Loucy (cell line): ENCODE measurements around the gene KDM4B.

Experiments
- H2AFZ ChIP-seq: fragments of 200-600 bp; sonication (generic); 2 replicates; pipeline ENCODE4 v1.6.0; 2016; ENCODE audit warnings: antibody characterized with exemption, mild to moderate bottlenecking, low read length, moderate library complexity
- H3F3A ChIP-seq: fragments of 200-600 bp; 2 replicates; pipeline ENCODE4 v1.6.0; 2016; ENCODE audit warnings: antibody characterized with exemption, low read depth, mild to moderate bottlenecking
- H3K27me3 ChIP-seq: fragments of 200-600 bp; sonication (generic); 2 replicates; pipeline ENCODE4 v1.6.1; 2014; ENCODE audit warnings: low read length, mild to moderate bottlenecking; ENCODE audit not compliant: insufficient read depth, poor library complexity, severe bottlenecking
- H3K36me3 ChIP-seq: fragments of 200-600 bp; sonication (generic); 2 replicates; pipeline ENCODE4 v1.6.1; 2016; ENCODE audit warnings: low read length; ENCODE audit not compliant: insufficient read depth
- H3K4me1 ChIP-seq: fragments of 200-600 bp; sonication (generic); 2 replicates; pipeline ENCODE4 v1.5.1; 2014; ENCODE audit warnings: low read length, mild to moderate bottlenecking; ENCODE audit not compliant: insufficient read depth, poor library complexity, severe bottlenecking
- H3K4me2 ChIP-seq: fragments of 200-600 bp; sonication (generic); 2 replicates; pipeline ENCODE4 v1.6.0; 2014; ENCODE audit warnings: antibody characterized with exemption, low read length, low read depth, mild to moderate bottlenecking; ENCODE audit not compliant: poor library complexity, severe bottlenecking
- H3K4me3 ChIP-seq: fragments of 200-600 bp; sonication (generic); 2 replicates; pipeline ENCODE4 v1.5.1; 2014; ENCODE audit warnings: low read length, mild to moderate bottlenecking, mixed read lengths; ENCODE audit not compliant: poor library complexity, severe bottlenecking
- H3K79me2 ChIP-seq: fragments of 200-600 bp; sonication (generic); 2 replicates; pipeline ENCODE4 v1.6.1; 2014; ENCODE audit warnings: low read length; ENCODE audit not compliant: insufficient read depth
- H3K9ac ChIP-seq: fragments of 200-600 bp; sonication (generic); 2 replicates; pipeline ENCODE4 v1.6.0; 2014; ENCODE audit warnings: mild to moderate bottlenecking, low read depth, low read length, moderate library complexity; ENCODE audit not compliant: poor library complexity, severe bottlenecking
- H3K9me2 ChIP-seq: fragments of 200-600 bp; sonication (generic); replicated peaks from 2 replicates; pipeline ENCODE4 v1.6.1; 2016; ENCODE audit warnings: low read depth, low read length, mixed read lengths
- H3K9me3 ChIP-seq: fragments of 200-600 bp; sonication (generic); 2 replicates; pipeline ENCODE4 v1.6.1; 2014; ENCODE audit warnings: mild to moderate bottlenecking, antibody characterized with exemption, low read length, low read depth; ENCODE audit not compliant: insufficient read depth
- H4K20me1 ChIP-seq: fragments of 200-600 bp; sonication (generic); 2 replicates; pipeline ENCODE4 v1.6.0; 2014; ENCODE audit warnings: antibody characterized with exemption, low read length, mild to moderate bottlenecking; ENCODE audit not compliant: insufficient read depth, poor library complexity, severe bottlenecking
- CTCF ChIP-seq: fragments of 200-600 bp; sonication (generic); conservative IDR thresholded peaks from 2 replicates; pipeline ENCODE4 v1.5.1; 2014; ENCODE audit warnings: mild to moderate bottlenecking, antibody characterized with exemption, low read length
- EZH2phosphoT487 ChIP-seq: fragments of 200-600 bp; IDR thresholded peaks from 2 replicates; pipeline ENCODE4 v1.6.1; 2018; ENCODE audit warnings: antibody characterized with exemption, mild to moderate bottlenecking, moderate library complexity, borderline replicate concordance

KDM4B gene

DNA sequence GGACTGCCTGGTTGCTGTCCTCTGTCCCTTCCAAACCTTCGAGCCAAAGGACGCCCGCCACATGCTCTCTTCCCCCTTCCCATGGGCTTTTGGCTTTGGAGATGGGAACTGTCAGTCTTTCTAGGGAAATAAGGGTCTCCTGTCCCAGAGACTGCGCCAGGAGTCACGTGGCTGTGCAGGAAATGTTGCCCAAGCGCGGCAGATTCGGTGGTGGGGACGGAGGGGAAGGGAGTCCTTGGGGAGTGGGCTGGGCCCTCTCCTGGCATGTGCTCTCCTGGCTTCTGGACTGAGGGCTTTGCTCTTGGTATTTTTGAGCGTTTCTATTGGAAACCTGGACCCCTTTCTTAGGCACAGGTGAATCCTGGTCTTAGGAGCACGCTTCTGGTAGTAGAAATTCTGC lies 103.2 kb downstream of the KDM4B start:
- Histone ChIP-seq H2AFZ (no peak overlapping the region), H4K20me1 (no peaks in the 10 kb centered on the region), H3K27me3 (no peaks in the 10 kb centered on the region)

GRCh38 chr19:5073153-5073844 lies 104.4 kb downstream of the KDM4B start:
- Histone ChIP-seq H3K27me3 (no peaks in the 10 kb centered on the region), H3K9ac (no peak overlapping the region), H3F3A (no peaks in the 10 kb centered on the region), H3K36me3 (peaks cover 60% of the 10 kb centered on the region; the same call in 1 of the 2 replicates), H3K79me2 (no peaks in the 10 kb centered on the region), H3K9me2 (no peaks in the 10 kb centered on the region), H3K9me3 (no peaks in the 10 kb centered on the region), H4K20me1 (no peaks in the 10 kb centered on the region), H3K4me2 (no peak overlapping the region), H3K4me1 (peaks cover 13% of the 10 kb centered on the region), H2AFZ (no peak overlapping the region), H3K4me3 (no peak overlapping the region)
- TF ChIP-seq CTCF, result no peak
- no peak for TF ChIP-seq EZH2phosphoT487

More for the DNA sequence above, 103.2 kb downstream of the KDM4B start:
- Histone ChIP-seq H3K36me3 (peaks cover 51% of the 10 kb centered on the region; the same call in 1 of the 2 replicates), H3K4me3 (no peak overlapping the region), H3K9me3 (no peaks in the 10 kb centered on the region), H3K9ac (no peak overlapping the region), H3F3A (no peaks in the 10 kb centered on the region), H3K4me1 (peaks cover 13% of the 10 kb centered on the region), H3K9me2 (no peaks in the 10 kb centered on the region), H3K4me2 (no peak overlapping the region), H3K79me2 (no peaks in the 10 kb centered on the region)
- TF ChIP-seq CTCF (no peak), EZH2phosphoT487 (no peak)

DNA sequence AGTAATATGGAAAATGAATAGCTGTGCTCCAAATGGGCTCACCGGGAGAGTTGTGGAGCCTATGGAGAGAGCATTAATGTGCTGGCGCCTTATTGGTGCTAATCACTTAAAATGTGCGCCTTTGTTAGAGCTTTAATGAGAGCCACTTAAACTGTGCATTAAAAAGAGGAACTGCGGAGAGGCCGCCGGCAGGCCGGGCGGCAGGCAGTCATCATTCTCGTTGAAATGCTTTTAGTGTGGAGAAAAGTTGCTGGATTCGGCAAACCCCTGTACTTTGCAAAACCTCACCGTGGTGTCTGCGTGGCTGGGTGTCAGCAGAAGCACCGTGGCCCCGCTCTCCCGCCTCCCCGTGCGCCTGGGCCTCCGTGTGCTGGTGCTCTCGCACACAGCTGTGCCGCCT lies 105.5 kb downstream of the KDM4B start:
- no peak overlapping the region for H2AFZ ChIP-seq
- no peak overlapping the region for H3K4me3 ChIP-seq
- no peaks in the 10 kb centered on the region for H3K27me3 ChIP-seq
- no peaks in the 10 kb centered on the region for H4K20me1 ChIP-seq
- peaks cover 13% of the 10 kb centered on the region for H3K4me1 ChIP-seq
- TF ChIP-seq EZH2phosphoT487 (no peak), CTCF (no peak)
- peaks cover 71% of the 10 kb centered on the region; the same call in 1 of the 2 replicates for H3K36me3 ChIP-seq
- no peak overlapping the region for H3K9ac ChIP-seq
- no peaks in the 10 kb centered on the region for H3K9me2 ChIP-seq
- no peak overlapping the region for H3K4me2 ChIP-seq
- no peaks in the 10 kb centered on the region for H3K79me2 ChIP-seq
- no peaks in the 10 kb centered on the region for H3K9me3 ChIP-seq
- no peaks in the 10 kb centered on the region for H3F3A ChIP-seq
